GM12872 (cell line): ENCODE results near the gene CAMSAP1.

ENCODE experiments used
- TF ChIP-seq, protein P1 (sequence below): IDR thresholded peaks from 3 replicates; pipeline ENCODE4 v1.5.1; 2011; ENCODE audit warnings: low read depth, mild to moderate bottlenecking, low read length, moderate library complexity; ENCODE audit not compliant: insufficient read depth

Gene CAMSAP1

DNA sequence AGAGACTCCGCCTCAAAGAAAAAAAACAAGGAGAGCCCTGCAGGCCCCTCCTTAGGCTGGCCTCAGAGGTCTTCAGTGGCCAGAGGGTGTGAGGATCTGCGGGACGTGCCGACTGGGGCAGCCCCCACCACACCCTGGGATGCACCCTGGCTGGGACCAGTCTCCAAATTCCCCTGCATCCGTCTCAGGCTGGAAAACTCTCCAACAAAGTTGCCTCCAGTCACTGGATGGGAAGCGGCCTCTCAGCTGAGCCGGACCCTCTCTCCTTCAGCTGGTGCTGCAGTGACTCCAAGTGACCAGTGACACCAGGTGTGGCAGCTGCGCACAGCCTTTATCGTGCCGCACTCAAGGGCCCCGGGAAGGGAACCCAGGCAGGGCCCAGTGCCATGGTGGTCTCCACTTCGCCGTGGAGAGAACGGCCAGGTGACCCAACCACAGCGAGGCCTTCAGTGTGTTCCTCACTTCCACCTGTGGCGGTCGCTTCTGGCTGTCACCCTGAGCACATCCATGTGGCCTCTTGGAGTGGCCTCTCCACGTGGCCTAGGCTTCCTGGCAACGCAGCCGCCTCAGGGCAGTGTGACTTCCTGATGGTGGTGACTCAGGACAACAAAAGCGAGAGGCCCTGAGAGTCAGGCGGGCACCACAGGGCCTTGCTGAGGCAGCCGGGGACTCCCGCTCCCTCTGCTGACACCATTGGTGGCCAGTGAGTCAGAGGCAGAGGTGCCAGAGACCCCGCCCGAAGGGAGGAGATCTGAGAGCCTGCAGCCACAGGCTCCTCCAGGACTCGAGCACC, 19.3 kb upstream of the CAMSAP1 start:
- TF ChIP-seq, protein P1, sequence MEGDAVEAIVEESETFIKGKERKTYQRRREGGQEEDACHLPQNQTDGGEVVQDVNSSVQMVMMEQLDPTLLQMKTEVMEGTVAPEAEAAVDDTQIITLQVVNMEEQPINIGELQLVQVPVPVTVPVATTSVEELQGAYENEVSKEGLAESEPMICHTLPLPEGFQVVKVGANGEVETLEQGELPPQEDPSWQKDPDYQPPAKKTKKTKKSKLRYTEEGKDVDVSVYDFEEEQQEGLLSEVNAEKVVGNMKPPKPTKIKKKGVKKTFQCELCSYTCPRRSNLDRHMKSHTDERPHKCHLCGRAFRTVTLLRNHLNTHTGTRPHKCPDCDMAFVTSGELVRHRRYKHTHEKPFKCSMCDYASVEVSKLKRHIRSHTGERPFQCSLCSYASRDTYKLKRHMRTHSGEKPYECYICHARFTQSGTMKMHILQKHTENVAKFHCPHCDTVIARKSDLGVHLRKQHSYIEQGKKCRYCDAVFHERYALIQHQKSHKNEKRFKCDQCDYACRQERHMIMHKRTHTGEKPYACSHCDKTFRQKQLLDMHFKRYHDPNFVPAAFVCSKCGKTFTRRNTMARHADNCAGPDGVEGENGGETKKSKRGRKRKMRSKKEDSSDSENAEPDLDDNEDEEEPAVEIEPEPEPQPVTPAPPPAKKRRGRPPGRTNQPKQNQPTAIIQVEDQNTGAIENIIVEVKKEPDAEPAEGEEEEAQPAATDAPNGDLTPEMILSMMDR = no peak

DNA sequence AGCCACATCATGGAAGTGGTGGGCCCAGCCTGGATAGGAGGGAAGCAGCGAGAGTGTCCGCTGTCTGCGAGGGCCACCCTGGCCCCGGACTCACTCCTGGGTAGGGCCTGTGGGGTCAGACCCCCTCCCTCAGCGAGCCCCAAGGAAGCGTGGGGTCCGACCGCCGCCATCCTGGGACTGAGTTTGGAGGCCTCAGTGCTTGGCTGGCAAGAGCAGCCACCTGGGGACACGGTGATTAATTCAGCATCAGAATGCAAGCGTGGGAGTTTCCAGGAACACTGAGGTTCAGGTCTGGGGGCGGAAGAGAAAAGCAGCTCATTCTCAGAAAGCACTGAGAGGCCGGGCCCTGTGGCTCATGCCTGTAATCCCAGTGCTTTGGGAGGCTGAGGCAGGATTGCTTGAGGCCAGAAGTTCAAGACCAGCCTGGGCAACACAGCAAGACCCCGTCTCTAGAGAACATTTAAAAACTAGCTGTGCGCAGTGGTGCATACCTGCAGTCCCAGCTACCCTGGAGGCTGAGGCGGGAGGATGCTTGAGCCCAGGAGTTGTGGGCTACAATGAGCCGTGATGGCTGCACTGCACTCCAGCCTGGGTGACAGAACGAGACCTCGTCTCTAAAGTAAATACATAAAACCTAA, 18.3 kb upstream of the CAMSAP1 start:
- TF ChIP-seq, protein P1 = no peak

DNA sequence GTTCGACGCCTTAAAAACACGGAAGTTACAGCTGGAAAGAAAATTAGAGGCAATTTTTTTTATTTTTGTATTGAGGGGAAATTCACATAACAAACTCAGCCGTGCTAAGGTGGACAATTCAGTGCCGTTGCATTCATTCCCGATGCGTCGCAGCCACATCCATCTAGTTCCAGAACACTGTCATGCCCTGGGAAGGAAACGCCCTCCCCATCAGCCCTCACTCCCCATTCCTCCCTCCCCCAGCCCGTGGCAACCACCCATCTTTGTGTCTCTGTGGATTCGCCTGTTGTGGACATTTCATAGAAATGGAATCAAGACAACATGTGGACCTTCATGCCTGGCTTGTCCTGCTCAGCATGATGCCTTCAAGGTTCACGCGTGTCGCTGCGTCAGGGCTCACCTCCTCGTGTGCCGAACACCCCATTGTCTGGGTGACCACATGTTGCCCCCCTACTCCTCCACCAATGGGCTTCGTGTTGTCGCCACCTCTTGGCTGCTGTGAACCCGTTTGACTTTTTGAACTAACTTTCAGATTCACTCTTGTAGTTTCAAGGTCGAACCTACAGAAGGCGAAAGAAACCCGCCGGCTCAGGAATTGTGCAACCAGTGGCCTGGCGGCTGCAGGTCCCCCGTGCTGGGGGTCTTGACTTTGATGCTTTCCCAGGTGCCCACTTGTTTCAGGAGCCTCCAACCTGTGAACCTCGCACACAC, 17.4 kb upstream of the CAMSAP1 start:
- TF ChIP-seq, protein P1 = no peak

DNA sequence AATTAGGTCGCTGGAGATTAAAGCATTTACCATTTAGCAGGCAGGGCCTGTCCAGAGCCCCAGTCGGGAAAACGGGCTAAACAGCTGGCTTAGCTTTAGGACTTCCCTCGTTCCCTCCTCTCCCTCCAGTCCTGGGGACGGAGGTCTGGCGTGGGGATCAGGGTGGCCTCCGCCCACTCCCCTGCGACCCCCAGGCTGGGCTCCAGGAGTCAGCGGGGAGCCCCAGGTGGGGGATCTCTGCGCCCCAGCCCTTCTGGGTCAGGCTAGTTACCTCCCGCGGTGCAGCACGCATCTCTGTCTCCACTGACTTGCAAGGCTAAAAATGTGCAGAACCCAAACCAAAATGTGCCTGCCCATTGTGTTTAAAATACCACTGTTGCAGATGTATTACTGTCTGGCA, 16.2 kb upstream of the CAMSAP1 start:
- TF ChIP-seq, protein P1 = no peak

DNA sequence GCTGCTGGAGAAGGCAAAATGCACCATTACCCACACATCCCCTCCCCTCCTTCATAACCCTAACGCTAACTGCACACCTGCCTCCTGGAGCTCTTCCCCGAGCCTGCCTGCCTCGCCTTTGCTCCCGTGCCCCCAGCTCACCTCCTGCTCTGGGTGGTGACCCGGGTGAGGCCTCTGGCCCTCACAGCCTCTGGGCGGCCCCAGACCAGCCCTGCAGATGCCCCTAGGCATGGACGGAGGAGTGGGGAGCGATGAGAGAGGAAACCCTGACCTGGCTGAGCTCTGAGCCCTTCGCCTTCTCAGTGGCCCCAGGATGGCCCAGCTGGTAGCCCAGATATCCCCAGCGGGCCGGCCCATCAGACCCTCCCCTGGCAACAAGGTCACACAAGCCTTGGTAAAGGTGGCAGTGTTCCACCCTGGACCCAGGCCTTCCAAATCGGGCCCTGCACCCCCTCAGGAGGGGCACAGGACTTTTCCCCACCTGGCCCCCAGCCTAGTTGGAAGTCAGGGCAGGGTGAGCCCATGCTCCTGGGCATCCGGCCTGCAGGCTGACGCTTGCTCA, 14.5 kb upstream of the CAMSAP1 start:
- TF ChIP-seq, protein P1 = no peak

DNA sequence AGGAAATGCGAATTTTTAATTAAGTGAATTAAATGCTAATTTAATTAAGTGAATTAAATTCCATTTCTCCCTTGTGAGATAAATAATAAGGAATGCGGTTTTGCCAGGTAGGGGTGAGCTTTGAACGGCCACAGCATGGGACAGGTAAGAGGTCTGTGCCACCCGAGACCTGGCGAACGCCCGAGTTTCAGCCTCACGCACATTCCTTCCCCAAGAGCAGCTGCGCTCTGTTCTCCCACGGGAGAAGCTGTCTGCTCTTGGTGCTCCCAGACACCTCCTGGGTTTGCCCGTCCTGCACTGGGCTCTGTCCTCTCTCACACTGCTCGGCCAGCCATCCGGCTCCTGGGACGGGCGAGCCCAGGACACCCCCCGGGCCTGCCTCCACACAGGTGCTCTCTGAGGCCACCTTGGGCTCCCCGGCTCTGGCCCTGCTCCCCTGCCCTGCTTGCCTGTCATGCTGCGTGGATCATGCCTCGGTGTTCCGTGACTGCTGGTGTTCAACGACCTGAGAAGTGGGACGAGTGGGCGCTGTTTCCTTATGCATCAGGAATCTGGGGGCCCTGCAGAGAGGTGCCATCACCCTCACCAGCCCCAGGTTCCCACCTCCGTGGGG, 13.7 kb upstream of the CAMSAP1 start:
- TF ChIP-seq, protein P1 = no peak

DNA sequence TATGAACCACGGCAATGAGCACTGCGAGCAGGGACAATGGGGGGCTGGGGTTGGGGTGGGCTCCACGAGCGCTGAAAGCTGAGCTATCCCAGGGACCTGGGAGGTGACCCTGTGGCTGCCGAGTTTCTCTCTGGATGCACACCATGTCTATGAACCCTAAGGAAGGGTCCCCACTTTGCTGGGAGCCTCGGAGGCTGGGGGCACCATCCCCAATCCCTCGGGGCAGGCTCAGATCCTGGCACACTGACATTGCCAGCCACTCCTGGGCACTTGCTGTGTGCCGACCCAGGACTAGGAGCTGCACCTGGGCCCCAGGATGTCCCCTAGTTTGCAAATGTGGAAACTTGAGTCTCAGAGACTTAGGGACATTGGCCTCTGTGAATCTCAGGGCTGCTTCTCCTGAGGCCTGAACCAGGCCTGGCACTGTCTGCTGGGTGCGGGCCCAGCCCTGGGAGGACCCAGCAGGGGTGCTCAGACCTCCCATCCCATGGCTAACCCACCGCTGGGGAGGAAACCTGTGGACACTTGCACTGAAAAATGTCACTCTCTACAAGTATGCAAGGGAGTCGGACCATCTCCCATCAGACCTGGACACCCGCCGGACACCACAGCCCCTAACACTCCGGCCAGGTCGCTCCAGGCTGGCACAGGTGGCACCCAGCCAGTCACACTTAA, 13.0 kb upstream of the CAMSAP1 start:
- TF ChIP-seq, protein P1 = no peak
